GM12878 (cell line): Measurements from ENCODE around the gene ATP6V1G2. TPM values are rescaled to one million over a fixed set of nuclear protein-coding genes. Genes with fewer than 3 reads are reported as not detected.

Experiments used
- ATAC-seq: fragments of 200-7000 bp; cut with Tn5 transposase; 3 replicates; pipeline ENCODE4 v1.9.1; 2020; ENCODE audit warnings: mild to moderate bottlenecking, moderate library complexity
- BruUV-seq: library from RNA; stranded (reverse); fragments of 400-500 nt; replicated peaks from 2 replicates; lab custom pipeline; 2021; lab: Mats Ljungman, UMichigan
- CTCF ChIA-PET: fragments of 300-600 bp; sonication (Branson Sonifier 250); formaldehyde crosslinking; extraction: SDS; loops from one replicate; lab custom pipeline; 2021; ENCODE audit warnings: inconsistent platforms; lab: Yijun Ruan, JAX
- POLR2A ChIA-PET: fragments of 350-600 bp; formaldehyde crosslinking; extraction: SDS; loops from one replicate; lab custom pipeline; 2021; ENCODE audit warnings: inconsistent platforms; lab: Charles Lee
- RAD21 ChIA-PET: fragments of 300-600 bp; sonication (Branson Sonifier 250); formaldehyde crosslinking; loops from one replicate; lab custom pipeline; 2023; ENCODE audit warnings: antibody characterized with exemption; ENCODE audit not compliant: unreplicated experiment; lab: Charles Lee
- SMC1A ChIA-PET: fragments of 300-600 bp; sonication (Branson Sonifier 250); formaldehyde crosslinking; loops from one replicate; lab custom pipeline; 2023; ENCODE audit not compliant: unreplicated experiment, uncharacterized antibody; lab: Charles Lee
- DNase-seq: peaks from one replicate; pipeline ENCODE4 v3.0.0-alpha.2; 2011; ENCODE audit warnings: low read depth, low spot score
- FAIRE-seq: peaks from 3 replicates; lab custom pipeline; 2011; peaks lifted over from hg19 to GRCh38; lab: Jason Lieb, UNC
- H2AFZ ChIP-seq: 2 replicates; pipeline ENCODE4 v1.6.0; 2011; ENCODE audit warnings: low read depth, low read length, control low read depth; ENCODE audit not compliant: control insufficient read depth
- H3K27ac ChIP-seq: 2 replicates; pipeline ENCODE4 v1.5.1; 2011; ENCODE audit warnings: control low read depth; ENCODE audit not compliant: control insufficient read depth, insufficient read depth
- H3K27me3 ChIP-seq, 2 experiments: replicated peaks in 1 of 2; 2 replicates each; pipeline versions ENCODE4 v1.6.0 to v1.6.1; 2011; ENCODE audit warnings: low read length in 1 of 2; ENCODE audit not compliant: control insufficient read depth in 2 of 2, insufficient read depth in 2 of 2
- H3K36me3 ChIP-seq, 2 experiments: 2 replicates each; pipeline ENCODE4 v1.5.1; 2011; ENCODE audit warnings: low read length in 1 of 2; ENCODE audit not compliant: control insufficient read depth in 2 of 2, insufficient read depth in 2 of 2
- H3K4me1 ChIP-seq: 2 replicates; pipeline ENCODE4 v1.6.1; 2011; ENCODE audit warnings: mild to moderate bottlenecking, low read length, moderate library complexity, mixed read lengths; ENCODE audit not compliant: control insufficient read depth, insufficient read depth
- H3K4me2 ChIP-seq: 2 replicates; pipeline ENCODE4 v1.6.0; 2011; ENCODE audit warnings: control low read depth; ENCODE audit not compliant: control insufficient read depth, insufficient read depth
- H3K4me3 ChIP-seq: fragments of 200-600 bp; sonication (generic); 2 replicates; pipeline ENCODE4 v1.5.1; 2016
- H3K79me2 ChIP-seq: 2 replicates; pipeline ENCODE4 v1.6.0; 2011; ENCODE audit warnings: low read length; ENCODE audit not compliant: control insufficient read depth, insufficient read depth
- H3K9ac ChIP-seq: 2 replicates; pipeline ENCODE4 v1.8.0; 2011; ENCODE audit warnings: low read length, control low read depth, mixed read lengths; ENCODE audit not compliant: control insufficient read depth, insufficient read depth
- H3K9me3 ChIP-seq: replicated peaks from 3 replicates; pipeline ENCODE4 v1.5.1; 2011; ENCODE audit warnings: mild to moderate bottlenecking, low read length; ENCODE audit not compliant: control insufficient read depth, insufficient read depth
- H4K20me1 ChIP-seq: 2 replicates; pipeline ENCODE4 v1.6.0; 2011; ENCODE audit not compliant: control insufficient read depth, insufficient read depth
- ASH2L ChIP-seq: fragments of 300-600, 200-600 bp; sonication (generic); IDR thresholded peaks from 2 replicates; pipeline ENCODE4 v1.6.1; 2017; ENCODE audit warnings: low read depth, mild to moderate bottlenecking, borderline replicate concordance
- CBFB ChIP-seq: IDR thresholded peaks from 2 replicates; pipeline ENCODE4 v1.6.1; 2016; ENCODE audit warnings: antibody characterized with exemption, low read depth
- FOXM1 ChIP-seq: IDR thresholded peaks from 2 replicates; pipeline ENCODE4 v1.6.1; 2012; ENCODE audit warnings: low read depth, mild to moderate bottlenecking, inconsistent platforms, low read length, moderate library complexity
- MYB ChIP-seq: fragments of 150-350 bp; IDR thresholded peaks from 2 replicates; pipeline ENCODE4 v1.6.1; 2014; ENCODE audit warnings: mild to moderate bottlenecking, low read depth, low read length, borderline replicate concordance
- SREBF2 ChIP-seq: IDR thresholded peaks from 2 replicates; pipeline ENCODE4 v1.6.1; 2012; ENCODE audit warnings: mild to moderate bottlenecking, low read length
- ZNF592 ChIP-seq: fragments of 450-650 bp; IDR thresholded peaks from 2 replicates; pipeline ENCODE4 v1.6.1; 2017; ENCODE audit warnings: mild to moderate bottlenecking, moderate library complexity
- WGBS: methylation state at CpG from one replicate; pipeline ENCODE4 v1.1.6; 2016; ENCODE audit warnings: low lambda C conversion rate; ENCODE audit not compliant: insufficient replicate concordance, insufficient coverage; ENCODE audit errors: missing lambda C conversion rate; 5-methylcytosine and 5-hydroxymethylcytosine counted together
- in situ Hi-C: fragments of 300-500 bp; cut with MboI; formaldehyde crosslinking; loops from 9 replicates; pipeline ENCODE4 v1.14.3; 2018; ENCODE audit warnings: mixed read lengths
- intact Hi-C: fragments of 100-400 bp; cut with micrococcal nuclease; formaldehyde crosslinking; loops from one replicate; pipeline ENCODE4 v1.14.2; 2022; ENCODE audit not compliant: unreplicated experiment
- polyA plus RNA-seq, 11 experiments: library from polyadenylated mRNA; depleted of rRNA in 4 of 11; unstranded in 6 of 11; stranded (reverse) in 5 of 11; fragments of >200 nt; fragmentation: Nextera tagmentation in 4 of 11; fragmentation: Illumina TruSeq in 1 of 11; extraction: Ambion mirVana in 4 of 11; extraction: Trizol in 1 of 11; gene quantifications; 1 replicate in 1 of 11; 2 replicates in 10 of 11; pipeline versions ENCODE4 v1.2.1 to v1.2.3, GENCODE V29; 2011 to 2016; ENCODE audit warnings: inconsistent platforms in 2 of 11, missing spikeins in 2 of 11, low read depth in 1 of 11
- total RNA-seq, 4 experiments: library from RNA; depleted of rRNA in 3 of 4; stranded (reverse); fragments of >200 nt in 3 of 4; fragmentation: Illumina TruSeq in 1 of 4; extraction: Trizol in 1 of 4; gene quantifications; 2 replicates each; pipeline versions ENCODE4 v1.2.1 to v1.2.3, GENCODE V29; 2013 to 2021

The ATP6V1G2 gene
- total and polyA plus RNA-seq, 10 of the 15 experiments (the other 5 are each of a cell fraction or from before 2014, with no cell fraction given) = 0.45 to 8.9 (median 2.8) TPM

- TF ChIP-seq FOXM1 = no peak
- TF ChIP-seq SREBF2 = no peak
- TF ChIP-seq MYB = no peak
- no peak for TF ChIP-seq ZNF592
- no peak for TF ChIP-seq ASH2L
- no peak for TF ChIP-seq CBFB
- H3K4me3 ChIP-seq = peak overlapping the region; percentile 59
Observed at GRCh38 chr6:31573239-31574105, 27.1 kb upstream of the ATP6V1G2 start.

More at GRCh38 chr6:31573239-31574105, 27.1 kb upstream of the ATP6V1G2 start:
- no TSS peak for BruUV-seq
- intact Hi-C loops = no loop called here
- RAD21 ChIA-PET = interaction anchor here (0.6 to 17.5 kb wide), 7 partner anchors 9 to 220 kb away, joined by 3 to 620 read pairs (median 14); partner anchors contain the start of genes ATP6V1G2, DDX39B, LST1 and LTB
- Histone ChIP-seq H4K20me1 (no peaks in the 10 kb centered on the region), H3K27me3 (no peaks in the 10 kb centered on the region), H3K4me1 (peaks cover 55% of the 10 kb centered on the region), H2AFZ (no peak overlapping the region), H3K9me3 (no peaks in the 10 kb centered on the region), H3K79me2 (peaks cover 70% of the 10 kb centered on the region), H3K4me2 (peak overlapping the region; percentile 84), H3K36me3 (peaks cover 0 to 7% of the 10 kb centered on the region in 2 experiments; a peak in 2 of 4 replicates), H3K27ac (peak overlapping the region; percentile 96), H3K9ac (peak overlapping the region; percentile 87)
- in situ Hi-C loops = loop anchor here (25.0 kb wide), 2 partner anchors 1039 to 1389 kb away; partner anchors contain the start of genes BRD2 and HLA-DMA
- POLR2A ChIA-PET = interaction anchor here (0.5 to 17.1 kb wide), 9 partner anchors 8 to 257 kb away, joined by 3 to 282 read pairs (median 10); partner anchors contain the start of genes ATP6V1G2, HSPA1B, LST1 and LTB
- DNase-seq = no peak
- FAIRE-seq = no peak
- SMC1A ChIA-PET = interaction anchor here (5.1 to 45.5 kb wide), 3 partner anchors 11 to 22 kb away, joined by 56 to 1989 read pairs (median 523); partner anchors contain the start of genes ATP6V1G2, DDX39B, LST1 and LTA
- ATAC-seq = no peak
- WGBS = 58% methylated on average over 9 of the region's 9 CpGs
- CTCF ChIA-PET = interaction anchor here (1.1 to 31.0 kb wide), 5 partner anchors 9 to 87 kb away, joined by 3 to 2098 read pairs (median 14); partner anchors contain the start of genes ATP6V1G2, C6orf47, DDX39B and LST1
